Mammary epithelial cell (primary cell): ENCODE data around the gene HERPUD2.

ENCODE experiments used
- CTCF ChIP-seq, 2 donors: IDR thresholded peaks in 1 of 2; conservative IDR thresholded peaks in 1 of 2; 2 replicates each; pipeline ENCODE4 v1.5.1; 2011 to 2012; ENCODE audit warnings: inconsistent platforms in 2 of 2, low read length in 2 of 2, mild to moderate bottlenecking in 2 of 2, control low read depth in 1 of 2, low read depth in 1 of 2; ENCODE audit not compliant: insufficient read depth in 1 of 2; ENCODE audit errors: extremely low read depth in 1 of 2
- EZH2 ChIP-seq: IDR thresholded peaks from 2 replicates; pipeline ENCODE4 v1.6.1; 2012; ENCODE audit warnings: low read length, inconsistent platforms, borderline replicate concordance

GRCh38 chr7:35691366-35691765 lies 3.6 kb downstream of the HERPUD2 start:
- TF ChIP-seq CTCF (conservative IDR thresholded peaks at IDR 0.05 in 1 of 2, IDR thresholded peaks at IDR 0.05 in 1 of 2; ENCODE audit: extremely low read depth in 1 of 2, insufficient read depth in 1 of 2, low read depth in 1 of 2, low read length in 2 of 2) (no peak), EZH2 (no peak)
